ENCODE data around the gene EXOG.

Gene EXOG

GRCh38 chr3:38474928-38475605, 21.1 kb upstream of the EXOG start:
- no peak for DNase-seq

- no peak for DNase-seq
Measured at GRCh38 chr3:38475716-38476115, 20.4 kb upstream of the EXOG start.

- no peak for DNase-seq
Measured at GRCh38 chr3:38476157-38476756, 19.9 kb upstream of the EXOG start.

DNA sequence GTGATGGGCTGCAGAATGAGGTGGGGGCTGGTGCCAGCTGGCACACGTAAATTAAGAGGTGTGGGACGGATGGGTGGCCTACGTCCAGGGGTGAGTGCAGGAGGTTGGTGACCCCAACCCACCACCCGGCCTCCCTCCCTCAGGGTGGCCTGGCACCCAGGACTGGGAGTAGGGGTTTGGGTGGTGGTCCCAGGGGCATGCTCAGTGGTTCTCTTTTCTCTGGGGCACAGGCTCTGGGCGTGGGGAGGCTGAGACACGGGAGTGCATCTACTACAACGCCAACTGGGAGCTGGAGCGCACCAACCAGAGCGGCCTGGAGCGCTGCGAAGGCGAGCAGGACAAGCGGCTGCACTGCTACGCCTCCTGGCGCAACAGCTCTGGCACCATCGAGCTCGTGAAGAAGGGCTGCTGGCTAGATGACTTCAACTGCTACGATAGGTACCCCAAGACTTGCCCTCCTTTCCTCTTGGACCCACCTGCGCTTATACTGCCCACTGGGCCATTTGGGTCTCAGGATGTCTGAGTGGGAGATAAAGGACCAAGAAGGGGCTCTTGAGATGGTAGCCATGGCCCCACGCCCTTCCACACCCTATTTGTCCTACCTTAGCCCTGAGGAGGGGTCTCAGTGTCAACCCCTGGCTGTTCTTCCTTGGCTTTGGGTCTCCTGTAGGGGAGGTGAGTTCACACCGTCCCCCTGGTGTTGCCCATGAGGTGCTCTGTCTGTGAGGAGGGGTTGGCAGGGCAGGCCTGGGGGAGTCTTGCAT, 18.9 kb upstream of the EXOG start:
- DNase-seq = no peak

DNA sequence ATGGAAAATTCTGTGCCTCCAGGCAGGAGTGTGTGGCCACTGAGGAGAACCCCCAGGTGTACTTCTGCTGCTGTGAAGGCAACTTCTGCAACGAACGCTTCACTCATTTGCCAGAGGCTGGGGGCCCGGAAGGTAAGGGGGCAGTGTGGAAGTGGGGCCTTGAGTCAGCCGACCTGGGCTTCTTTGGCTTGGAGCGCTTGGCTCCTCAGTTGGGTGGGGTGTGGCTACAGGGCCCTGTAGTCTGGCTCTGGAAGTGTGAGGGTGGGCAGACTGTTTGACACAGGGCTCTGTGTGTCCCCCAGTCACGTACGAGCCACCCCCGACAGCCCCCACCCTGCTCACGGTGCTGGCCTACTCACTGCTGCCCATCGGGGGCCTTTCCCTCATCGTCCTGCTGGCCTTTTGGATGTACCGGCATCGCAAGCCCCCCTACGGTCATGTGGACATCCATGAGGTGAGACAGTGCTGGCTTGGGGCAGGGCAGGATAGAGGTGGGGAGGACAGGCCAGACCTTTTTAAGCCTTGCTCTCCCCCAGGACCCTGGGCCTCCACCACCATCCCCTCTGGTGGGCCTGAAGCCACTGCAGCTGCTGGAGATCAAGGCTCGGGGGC, 18.2 kb upstream of the EXOG start:
- no peak for DNase-seq

DNA sequence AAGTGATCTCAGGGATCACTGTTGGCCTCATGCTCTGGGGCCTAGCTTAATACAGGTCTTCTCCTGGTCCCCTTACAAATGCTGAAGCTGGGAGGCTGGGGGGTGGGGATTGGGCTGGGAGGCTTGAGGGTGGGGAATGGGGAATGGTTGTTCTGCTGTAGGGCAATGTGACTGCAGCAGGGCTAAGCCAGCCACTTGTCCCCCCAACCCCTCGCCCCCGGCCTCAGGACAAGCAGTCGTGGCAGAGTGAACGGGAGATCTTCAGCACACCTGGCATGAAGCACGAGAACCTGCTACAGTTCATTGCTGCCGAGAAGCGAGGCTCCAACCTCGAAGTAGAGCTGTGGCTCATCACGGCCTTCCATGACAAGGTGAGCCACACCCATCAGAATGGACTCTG, 17.2 kb upstream of the EXOG start:
- DNase-seq = no peak

GRCh38 chr3:38479431-38480092, 16.6 kb upstream of the EXOG start:
- no peak for DNase-seq

DNA sequence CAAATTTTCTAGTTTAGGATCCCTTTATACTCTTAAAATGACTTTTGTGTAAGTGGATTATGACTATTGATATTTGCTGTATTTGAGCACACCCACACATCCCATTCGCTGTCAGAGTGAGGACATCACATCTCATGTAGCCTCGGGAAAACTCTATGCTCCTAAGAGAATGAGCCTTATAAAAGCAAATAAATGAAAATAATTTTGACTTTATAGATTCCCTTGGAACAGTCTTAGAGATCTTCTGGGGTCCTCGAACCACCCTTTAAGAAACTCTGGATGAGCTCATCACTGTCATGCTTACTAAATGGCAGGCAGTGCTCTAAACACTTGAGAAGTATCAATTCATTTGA, 16.1 kb upstream of the EXOG start:
- DNase-seq = no peak

GRCh38 chr3:38480930-38481329, 15.2 kb upstream of the EXOG start:
- no peak for DNase-seq

DNA sequence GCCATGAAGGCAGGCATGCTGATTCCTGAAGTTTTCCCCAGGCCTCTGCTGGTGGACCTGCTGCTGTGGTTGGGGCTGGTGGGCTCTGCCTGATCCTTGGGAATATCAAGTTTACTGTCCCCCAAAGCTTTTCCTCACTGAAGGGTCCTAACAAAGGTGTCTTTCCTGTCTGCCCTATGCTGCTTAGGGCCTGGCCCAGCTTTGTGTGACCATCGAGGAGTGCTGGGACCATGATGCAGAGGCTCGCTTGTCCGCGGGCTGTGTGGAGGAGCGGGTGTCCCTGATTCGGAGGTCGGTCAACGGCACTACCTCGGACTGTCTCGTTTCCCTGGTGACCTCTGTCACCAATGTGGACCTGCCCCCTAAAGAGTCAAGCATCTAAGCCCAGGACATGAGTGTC, 13.2 kb upstream of the EXOG start:
- DNase-seq = no peak

- DNase-seq = no peak
Measured at GRCh38 chr3:38487323-38487722, 8.8 kb upstream of the EXOG start.

- no peak for DNase-seq
Measured at GRCh38 chr3:38488949-38489348, 7.2 kb upstream of the EXOG start.

DNA sequence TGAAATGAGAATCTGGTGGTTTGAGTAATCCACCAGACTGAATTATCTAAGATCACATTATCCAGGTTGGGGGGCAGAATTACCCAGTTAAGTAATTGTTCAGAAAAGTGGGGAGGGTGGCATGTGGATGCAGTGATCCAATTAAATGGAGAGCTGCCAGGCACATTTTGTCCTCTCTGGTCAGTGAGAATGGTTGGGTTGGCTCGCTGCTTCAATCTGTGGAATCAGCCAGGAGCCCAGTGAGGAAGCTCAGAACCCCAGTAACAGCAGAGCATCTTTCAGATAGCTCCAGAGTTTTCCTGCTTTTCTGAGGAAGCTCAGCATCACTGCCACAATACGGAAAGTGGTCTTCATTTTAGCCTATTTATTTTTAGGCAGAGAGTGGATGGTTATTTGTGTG, 6.4 kb upstream of the EXOG start:
- DNase-seq = no peak

- DNase-seq = no peak
Measured at GRCh38 chr3:38490281-38491030, 5.7 kb upstream of the EXOG start.

DNA sequence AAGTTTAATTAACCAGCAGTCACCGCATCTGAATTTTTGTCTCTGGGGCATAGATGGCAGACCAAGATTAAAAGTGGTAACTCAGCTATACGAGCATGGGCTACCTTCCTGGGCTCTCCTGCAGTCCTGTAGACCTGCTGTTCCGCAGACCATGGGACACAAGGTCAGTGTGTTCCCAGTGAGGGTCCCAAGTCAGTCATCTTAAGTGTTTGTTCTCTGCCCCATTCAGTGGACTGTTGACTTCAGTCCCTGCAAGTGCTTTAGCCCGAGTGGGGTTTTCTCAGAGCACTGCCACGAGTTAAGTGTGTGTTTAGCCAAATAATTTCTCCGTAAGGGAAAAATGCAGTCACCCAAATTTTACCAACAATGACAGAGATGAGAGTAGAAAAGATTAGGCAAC, 4.9 kb upstream of the EXOG start:
- DNase-seq = no peak

DNA sequence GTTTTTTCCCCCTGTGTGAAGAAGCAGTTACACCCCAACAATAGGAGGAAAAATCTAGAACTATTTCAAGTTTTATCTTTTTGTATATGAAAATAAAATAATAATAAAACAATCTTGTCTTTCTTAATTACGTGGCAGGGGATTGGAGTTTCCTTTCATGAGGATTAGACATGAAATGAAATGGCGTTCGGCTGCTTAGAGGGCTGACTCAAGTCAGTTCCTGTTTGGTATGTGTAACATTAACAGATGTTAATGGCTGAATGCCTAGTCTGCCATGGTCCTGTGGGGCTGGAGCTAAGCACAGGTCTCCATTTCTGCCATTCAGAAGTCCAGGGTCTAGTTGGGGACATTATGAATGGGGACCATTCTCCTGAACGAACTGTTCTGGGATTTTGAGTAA, 3.1 kb upstream of the EXOG start:
- DNase-seq = no peak

GRCh38 chr3:38497031-38497430, 891 bp downstream of the EXOG start:
- DNase-seq = no peak

GRCh38 chr3:38500688-38501417, 4.7 kb downstream of the EXOG start:
- DNase-seq = no peak

DNA sequence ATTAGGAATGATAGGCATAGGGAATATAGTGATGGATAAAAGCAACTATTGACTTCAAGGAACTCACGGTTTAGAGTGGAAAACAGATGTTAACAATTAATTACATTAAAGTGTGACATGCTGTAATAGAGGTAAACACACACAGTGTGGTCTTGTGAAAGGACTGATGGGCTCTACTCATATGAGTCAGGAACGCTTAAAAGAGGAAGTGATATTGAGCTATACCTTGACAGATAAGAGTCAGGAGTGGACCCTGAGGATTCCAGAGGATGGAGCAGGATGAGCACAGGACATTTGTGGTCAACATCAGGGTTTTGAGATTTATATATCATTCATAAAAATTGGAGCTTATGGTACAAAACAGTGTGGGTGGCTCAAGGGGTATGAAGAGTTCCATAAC, 11.0 kb downstream of the EXOG start:
- no peak for DNase-seq

GRCh38 chr3:38509732-38510131, 13.6 kb downstream of the EXOG start:
- DNase-seq = no peak

- no peak for DNase-seq
Measured at GRCh38 chr3:38510631-38511030, 14.5 kb downstream of the EXOG start.

GRCh38 chr3:38511546-38511945, 15.4 kb downstream of the EXOG start:
- DNase-seq = no peak

All from NCI-H2107 (cell line).